Measurements from ENCODE around the gene TPM1. TPM values are rescaled to one million over a fixed set of nuclear protein-coding genes. Genes with fewer than 3 reads are reported as not detected.

TPM1 gene
- total and polyA plus RNA-seq, 9 of the 15 experiments (the other 6 are each of a cell fraction or from before 2014, with no cell fraction given): 8.1 to 53.9 (median 43.1) TPM

DNA sequence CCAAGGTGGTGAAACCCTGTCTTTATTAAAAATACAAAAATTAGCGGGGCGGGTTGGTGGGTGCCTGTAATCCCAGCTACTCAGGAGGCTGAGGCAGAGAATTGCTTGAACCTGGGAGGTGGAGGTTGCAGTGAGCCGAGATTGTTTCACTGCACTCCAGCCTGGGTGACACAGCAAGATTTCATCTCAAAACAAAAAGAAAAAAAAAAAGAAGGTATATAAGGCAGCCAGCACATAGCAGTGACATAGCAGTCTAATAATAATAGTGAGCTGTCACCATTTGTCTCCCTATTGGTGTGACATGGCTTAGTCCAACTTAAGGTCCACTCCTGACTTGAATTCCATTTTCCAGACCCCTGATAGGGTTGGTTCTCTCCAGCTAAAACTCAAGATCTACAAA, 70.3 kb downstream of the TPM1 start:
- DNase-seq (ENCODE audit: extremely low read depth in 1 of 4, low spot score in 3 of 4) (peak in 1 of 4 experiments; percentile 28), FAIRE-seq (no peak), ATAC-seq (peak; percentile 20; the same call in 2 of the 3 replicates)
- H2AFZ ChIP-seq (ENCODE audit: low read depth, low read length): no peak overlapping the region
- H3K9ac ChIP-seq (ENCODE audit: insufficient read depth in 1 of 2, low read depth in 2 of 2, low read length in 2 of 2): no peak overlapping the region
- intact Hi-C loops (cut with micrococcal nuclease) (loop anchor here (5.0 kb wide), 1 partner anchor 44 kb away; the partner anchor contains the start of gene RPS27L), in situ Hi-C loops (cut with MboI) (no loop called here)
- H4K20me1 ChIP-seq (replicated peaks; ENCODE audit: control insufficient read depth, insufficient read depth, low read length): no peaks in the 10 kb centered on the region
- no TSS peak for BruUV-seq (replicated peaks)
- no peaks in the 10 kb centered on the region for H3K79me2 ChIP-seq (ENCODE audit: control insufficient read depth, insufficient read depth, low read length)
- H3K9me3 ChIP-seq (replicated peaks; ENCODE audit: control insufficient read depth, insufficient read depth, low read depth, low read length): no peaks in the 10 kb centered on the region
- H3K36me3 ChIP-seq (ENCODE audit: control insufficient read depth, insufficient read depth, low read length): no peaks in the 10 kb centered on the region
- CTCF ChIA-PET (ENCODE audit: low intra/inter-chr PET ratio): no interaction called here
- no peak overlapping the region for H3K4me3 ChIP-seq
- POLR2A ChIA-PET: interaction anchor here (0.8 kb wide), 1 partner anchor 39 kb away, joined by 3 read pairs; no protein-coding TSS in a partner anchor
- WGBS (ENCODE audit: insufficient coverage, low coverage, missing lambda C conversion rate): 25% methylated on average over 3 of the region's 3 CpGs
- H3K4me2 ChIP-seq (ENCODE audit: insufficient read depth, low read length): no peak overlapping the region
- H3K27ac ChIP-seq (ENCODE audit: extremely low read depth, low read depth, low read length): no peak overlapping the region
- no peaks in the 10 kb centered on the region for H3K27me3 ChIP-seq (ENCODE audit: control insufficient read depth in 2 of 2, insufficient read depth in 2 of 2, low read length in 2 of 2)
- H3K9me1 ChIP-seq (ENCODE audit: control insufficient read depth, insufficient read depth, low read length): no peaks in the 10 kb centered on the region
- peaks cover 0 to 33% of the 10 kb centered on the region in 2 experiments; a peak in 4 of 5 replicates for H3K4me1 ChIP-seq (replicated peaks in 1 of 2; ENCODE audit: control insufficient read depth in 2 of 2, insufficient read depth in 2 of 2, low read length in 2 of 2)
- TF ChIP-seq FIP1L1 (IDR thresholded peaks at IDR 0.05; ENCODE audit: low read depth, low read length, poor library complexity, severe bottlenecking) (no peak), FOXK1 (CRISPR knock-in tag; IDR thresholded peaks at IDR 0.05; ENCODE audit: borderline replicate concordance) (no peak), SMAD3 (CRISPR knock-in tag; conservative IDR thresholded peaks at IDR 0.05) (no peak), BRF2 (IDR thresholded peaks at IDR 0.05; ENCODE audit: borderline replicate concordance, insufficient read depth, insufficient read length) (no peak), KDM5B (IDR thresholded peaks at IDR 0.05; ENCODE audit: insufficient replicate concordance, low read depth, low read length) (no peak), SOX6 (IDR thresholded peaks at IDR 0.05) (peak; percentile 62; the same call in 1 of the 2 replicates), NRF1 (conservative IDR thresholded peaks at IDR 0.05 in 1 of 2, IDR thresholded peaks at IDR 0.05 in 1 of 2) (no peak), HNRNPUL1 (IDR thresholded peaks at IDR 0.05; ENCODE audit: low read length) (no peak), RFX7 (CRISPR knock-in tag; IDR thresholded peaks at IDR 0.05) (no peak), TFAM (CRISPR knock-in tag; conservative IDR thresholded peaks at IDR 0.05) (no peak), CCAR2 (IDR thresholded peaks at IDR 0.05; ENCODE audit: low read depth, low read length) (no peak), ZBTB7A (IDR thresholded peaks at IDR 0.05; ENCODE audit: borderline replicate concordance, control insufficient read depth, low read depth, low read length) (no peak), SRSF9 (IDR thresholded peaks at IDR 0.05; ENCODE audit: borderline replicate concordance, low read depth, low read length) (no peak), SMARCB1 (IDR thresholded peaks at IDR 0.05; ENCODE audit: insufficient read length, low read depth) (no peak), GABPA (tag; conservative IDR thresholded peaks at IDR 0.05; ENCODE audit: low read depth) (no peak), ZNF316 (IDR thresholded peaks at IDR 0.05) (peak; percentile 95)
- TF ChIP-seq, protein P1, sequence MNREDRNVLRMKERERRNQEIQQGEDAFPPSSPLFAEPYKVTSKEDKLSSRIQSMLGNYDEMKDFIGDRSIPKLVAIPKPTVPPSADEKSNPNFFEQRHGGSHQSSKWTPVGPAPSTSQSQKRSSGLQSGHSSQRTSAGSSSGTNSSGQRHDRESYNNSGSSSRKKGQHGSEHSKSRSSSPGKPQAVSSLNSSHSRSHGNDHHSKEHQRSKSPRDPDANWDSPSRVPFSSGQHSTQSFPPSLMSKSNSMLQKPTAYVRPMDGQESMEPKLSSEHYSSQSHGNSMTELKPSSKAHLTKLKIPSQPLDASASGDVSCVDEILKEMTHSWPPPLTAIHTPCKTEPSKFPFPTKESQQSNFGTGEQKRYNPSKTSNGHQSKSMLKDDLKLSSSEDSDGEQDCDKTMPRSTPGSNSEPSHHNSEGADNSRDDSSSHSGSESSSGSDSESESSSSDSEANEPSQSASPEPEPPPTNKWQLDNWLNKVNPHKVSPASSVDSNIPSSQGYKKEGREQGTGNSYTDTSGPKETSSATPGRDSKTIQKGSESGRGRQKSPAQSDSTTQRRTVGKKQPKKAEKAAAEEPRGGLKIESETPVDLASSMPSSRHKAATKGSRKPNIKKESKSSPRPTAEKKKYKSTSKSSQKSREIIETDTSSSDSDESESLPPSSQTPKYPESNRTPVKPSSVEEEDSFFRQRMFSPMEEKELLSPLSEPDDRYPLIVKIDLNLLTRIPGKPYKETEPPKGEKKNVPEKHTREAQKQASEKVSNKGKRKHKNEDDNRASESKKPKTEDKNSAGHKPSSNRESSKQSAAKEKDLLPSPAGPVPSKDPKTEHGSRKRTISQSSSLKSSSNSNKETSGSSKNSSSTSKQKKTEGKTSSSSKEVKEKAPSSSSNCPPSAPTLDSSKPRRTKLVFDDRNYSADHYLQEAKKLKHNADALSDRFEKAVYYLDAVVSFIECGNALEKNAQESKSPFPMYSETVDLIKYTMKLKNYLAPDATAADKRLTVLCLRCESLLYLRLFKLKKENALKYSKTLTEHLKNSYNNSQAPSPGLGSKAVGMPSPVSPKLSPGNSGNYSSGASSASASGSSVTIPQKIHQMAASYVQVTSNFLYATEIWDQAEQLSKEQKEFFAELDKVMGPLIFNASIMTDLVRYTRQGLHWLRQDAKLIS (CRISPR knock-in tag; IDR thresholded peaks at IDR 0.05): no peak
- TF ChIP-seq, protein P2, sequence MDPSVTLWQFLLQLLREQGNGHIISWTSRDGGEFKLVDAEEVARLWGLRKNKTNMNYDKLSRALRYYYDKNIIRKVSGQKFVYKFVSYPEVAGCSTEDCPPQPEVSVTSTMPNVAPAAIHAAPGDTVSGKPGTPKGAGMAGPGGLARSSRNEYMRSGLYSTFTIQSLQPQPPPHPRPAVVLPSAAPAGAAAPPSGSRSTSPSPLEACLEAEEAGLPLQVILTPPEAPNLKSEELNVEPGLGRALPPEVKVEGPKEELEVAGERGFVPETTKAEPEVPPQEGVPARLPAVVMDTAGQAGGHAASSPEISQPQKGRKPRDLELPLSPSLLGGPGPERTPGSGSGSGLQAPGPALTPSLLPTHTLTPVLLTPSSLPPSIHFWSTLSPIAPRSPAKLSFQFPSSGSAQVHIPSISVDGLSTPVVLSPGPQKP (CRISPR knock-in tag; IDR thresholded peaks at IDR 0.05): no peak
